ENCODE measurements around the gene RREB1.

The RREB1 gene

DNA sequence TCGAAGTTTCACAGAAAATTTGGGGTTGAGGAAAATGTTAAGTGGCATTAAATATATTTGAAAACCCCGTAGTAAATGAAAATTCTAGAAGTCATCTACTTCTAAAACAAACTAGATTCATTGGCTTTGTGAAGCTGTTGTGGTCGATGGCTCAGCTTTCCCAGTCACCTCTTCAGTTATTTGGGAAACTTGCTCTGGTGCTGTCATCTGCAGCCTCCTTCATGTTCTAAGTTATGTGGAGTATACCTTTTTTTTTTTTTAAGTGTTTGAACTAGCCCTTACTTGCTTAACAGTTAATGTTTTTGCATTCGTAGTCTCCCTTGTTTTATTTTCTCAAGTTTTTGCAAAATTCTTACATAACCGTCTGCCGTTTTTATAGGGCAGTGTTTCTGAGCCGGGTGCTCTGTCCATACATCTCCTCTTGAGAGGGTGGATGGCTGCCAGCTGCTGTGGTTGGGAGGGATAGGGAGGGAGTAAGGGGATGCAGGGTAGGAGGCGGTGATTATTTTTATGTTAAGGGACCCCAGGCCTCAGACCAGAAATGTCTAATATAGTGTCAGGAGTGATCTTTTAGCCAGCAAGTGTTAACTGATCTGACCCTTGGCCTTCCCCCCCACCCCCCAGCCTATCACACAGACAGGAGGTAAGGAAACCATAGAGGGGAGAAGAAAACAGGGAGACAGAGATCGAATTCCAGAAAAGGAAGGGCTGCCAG is 7.1 kb downstream of the RREB1 start:
- Histone ChIP-seq H3K36me3 (ENCODE audit: control insufficient read depth, insufficient read depth, low read length, severe bottlenecking) (peaks cover 3% of the 10 kb centered on the region), H3K9ac (ENCODE audit: low read length) (no peak overlapping the region), H3K27me3 (replicated peaks; ENCODE audit: control insufficient read depth, insufficient read depth, low read length) (no peaks in the 10 kb centered on the region), H3K4me1 (ENCODE audit: control insufficient read depth, insufficient read depth, low read length) (peaks cover 41% of the 10 kb centered on the region), H3K4me3 (ENCODE audit: low read length) (no peak overlapping the region), H3K9me3 (ENCODE audit: control insufficient read depth, low read length) (no peaks in the 10 kb centered on the region)
- DNase-seq (ENCODE audit: low read depth) = no peak

- H3K9ac ChIP-seq (ENCODE audit: low read length) = peak overlapping the region; percentile 46
- H3K27me3 ChIP-seq (replicated peaks; ENCODE audit: control insufficient read depth, insufficient read depth, low read length) = no peaks in the 10 kb centered on the region
- peaks cover 33% of the 10 kb centered on the region for H3K4me1 ChIP-seq (ENCODE audit: control insufficient read depth, insufficient read depth, low read length)
- no peak for DNase-seq (ENCODE audit: low read depth)
- peaks cover 3% of the 10 kb centered on the region for H3K36me3 ChIP-seq (ENCODE audit: control insufficient read depth, insufficient read depth, low read length, severe bottlenecking)
- H3K4me3 ChIP-seq (ENCODE audit: low read length) = no peak overlapping the region
- no peaks in the 10 kb centered on the region for H3K9me3 ChIP-seq (ENCODE audit: control insufficient read depth, low read length)
These were observed 7.9 kb downstream of the RREB1 start for GRCh38 chr6:7115543-7116231.

DNA sequence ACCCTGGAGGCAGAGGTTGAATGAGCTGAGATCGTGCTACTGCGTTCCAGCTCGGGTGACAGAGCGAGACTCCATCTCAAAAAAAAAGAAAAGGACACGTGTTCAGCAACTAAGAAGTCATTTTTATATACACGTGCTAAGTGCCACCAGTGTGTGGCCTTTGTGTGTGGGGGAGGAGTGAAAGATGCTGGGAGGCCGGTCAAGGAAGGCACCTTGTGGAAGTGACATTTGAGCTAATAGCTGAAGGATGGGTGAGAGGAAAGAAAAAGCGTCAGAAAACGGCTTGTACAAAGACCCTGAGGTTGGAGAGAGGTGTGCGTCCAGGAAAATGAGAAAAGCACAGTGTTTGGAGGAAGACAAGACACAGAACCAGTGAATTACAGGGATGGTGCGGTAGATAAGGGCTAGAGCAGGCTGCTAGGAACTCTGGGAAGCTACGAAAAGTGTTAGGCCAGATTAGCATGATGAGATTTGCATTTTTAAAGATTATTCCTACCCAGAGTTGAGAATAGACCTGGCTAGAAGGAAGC is 11.6 kb downstream of the RREB1 start:
- Histone ChIP-seq H3K36me3 (ENCODE audit: control insufficient read depth, insufficient read depth, low read length, severe bottlenecking) (peaks cover 18% of the 10 kb centered on the region), H3K9me3 (ENCODE audit: control insufficient read depth, low read length) (no peaks in the 10 kb centered on the region), H3K4me1 (ENCODE audit: control insufficient read depth, insufficient read depth, low read length) (peaks cover 21% of the 10 kb centered on the region), H3K27me3 (replicated peaks; ENCODE audit: control insufficient read depth, insufficient read depth, low read length) (no peaks in the 10 kb centered on the region), H3K4me3 (ENCODE audit: low read length) (no peak overlapping the region), H3K9ac (ENCODE audit: low read length) (no peak overlapping the region)
- no peak for DNase-seq (ENCODE audit: low read depth)

GRCh38 chr6:7121700-7122241 is 14.0 kb downstream of the RREB1 start:
- peaks cover 10% of the 10 kb centered on the region for H3K4me1 ChIP-seq (ENCODE audit: control insufficient read depth, insufficient read depth, low read length)
- no peak overlapping the region for H3K4me3 ChIP-seq (ENCODE audit: low read length)
- DNase-seq (ENCODE audit: low read depth) = no peak
- peaks cover 26% of the 10 kb centered on the region for H3K36me3 ChIP-seq (ENCODE audit: control insufficient read depth, insufficient read depth, low read length, severe bottlenecking)
- H3K9ac ChIP-seq (ENCODE audit: low read length) = no peak overlapping the region
- no peaks in the 10 kb centered on the region for H3K9me3 ChIP-seq (ENCODE audit: control insufficient read depth, low read length)
- no peaks in the 10 kb centered on the region for H3K27me3 ChIP-seq (replicated peaks; ENCODE audit: control insufficient read depth, insufficient read depth, low read length)

DNA sequence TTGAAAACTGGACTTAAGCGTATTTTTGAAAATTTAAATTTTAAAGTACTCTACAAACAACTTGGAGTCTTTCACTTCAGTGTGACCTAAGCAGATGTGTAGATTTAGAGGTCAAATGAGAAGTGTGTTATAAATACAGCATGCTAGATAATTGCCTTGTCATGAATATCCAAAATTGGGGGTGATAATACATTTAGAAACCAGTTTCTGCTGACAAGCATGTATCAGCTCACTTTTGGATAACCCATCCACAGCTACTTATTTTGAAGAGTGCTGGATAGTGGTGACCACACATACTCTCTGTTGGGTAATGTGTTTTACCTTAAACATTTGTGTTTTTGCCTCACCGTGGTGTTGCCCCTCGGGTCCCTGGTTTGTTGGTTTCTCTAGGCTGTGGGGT is 14.9 kb downstream of the RREB1 start:
- Histone ChIP-seq H3K27me3 (replicated peaks; ENCODE audit: control insufficient read depth, insufficient read depth, low read length) (no peaks in the 10 kb centered on the region), H3K4me1 (ENCODE audit: control insufficient read depth, insufficient read depth, low read length) (peaks cover 6% of the 10 kb centered on the region), H3K36me3 (ENCODE audit: control insufficient read depth, insufficient read depth, low read length, severe bottlenecking) (peaks cover 25% of the 10 kb centered on the region), H3K9ac (ENCODE audit: low read length) (no peak overlapping the region), H3K4me3 (ENCODE audit: low read length) (no peak overlapping the region), H3K9me3 (ENCODE audit: control insufficient read depth, low read length) (no peaks in the 10 kb centered on the region)
- no peak for DNase-seq (ENCODE audit: low read depth)

DNA sequence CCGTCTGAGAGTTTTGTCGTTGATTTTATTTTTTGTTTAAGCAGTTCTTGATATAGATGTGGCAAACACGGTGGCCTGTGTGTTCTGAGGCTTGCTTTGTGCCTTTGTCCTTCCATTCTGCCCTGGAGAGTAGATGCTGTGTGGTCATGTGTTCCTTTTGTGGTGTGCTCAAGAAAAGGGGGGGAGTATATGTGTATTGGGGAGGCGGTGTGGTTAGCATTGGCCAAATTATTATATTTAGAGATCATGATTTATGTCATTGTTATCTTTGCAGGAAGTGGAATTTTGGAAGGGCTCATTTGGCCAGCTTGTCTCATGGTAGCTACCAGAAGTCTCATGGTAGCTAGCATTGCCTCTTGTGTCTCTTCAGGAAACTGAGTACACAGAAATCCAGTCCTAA is 16.4 kb downstream of the RREB1 start:
- Histone ChIP-seq H3K9ac (ENCODE audit: low read length) (no peak overlapping the region), H3K4me3 (ENCODE audit: low read length) (no peak overlapping the region), H3K27me3 (replicated peaks; ENCODE audit: control insufficient read depth, insufficient read depth, low read length) (no peaks in the 10 kb centered on the region), H3K4me1 (ENCODE audit: control insufficient read depth, insufficient read depth, low read length) (peaks cover 6% of the 10 kb centered on the region), H3K36me3 (ENCODE audit: control insufficient read depth, insufficient read depth, low read length, severe bottlenecking) (peaks cover 25% of the 10 kb centered on the region), H3K9me3 (ENCODE audit: control insufficient read depth, low read length) (no peaks in the 10 kb centered on the region)
- DNase-seq (ENCODE audit: low read depth) = no peak

DNA sequence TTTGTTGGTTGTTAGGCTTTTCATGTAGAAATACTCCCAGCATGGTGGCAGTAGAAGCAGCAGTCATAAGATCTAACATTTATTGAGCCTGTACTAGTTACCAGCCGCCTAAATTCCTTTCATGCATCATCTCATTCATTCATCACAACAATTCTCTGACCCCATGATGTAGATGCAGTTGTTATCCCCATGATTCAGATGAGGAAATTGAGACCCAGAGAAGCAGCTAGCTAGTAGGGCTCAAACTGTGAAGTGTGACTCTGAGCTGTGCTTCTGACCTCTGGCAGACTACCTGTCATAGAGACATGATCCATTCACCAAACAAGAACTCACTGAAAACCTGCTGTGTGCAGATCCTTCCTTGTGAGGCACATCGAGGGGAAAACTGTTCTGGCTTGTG is 16.9 kb downstream of the RREB1 start:
- H3K4me1 ChIP-seq (ENCODE audit: control insufficient read depth, insufficient read depth, low read length) = peaks cover 6% of the 10 kb centered on the region
- H3K36me3 ChIP-seq (ENCODE audit: control insufficient read depth, insufficient read depth, low read length, severe bottlenecking) = peaks cover 25% of the 10 kb centered on the region
- no peak overlapping the region for H3K9ac ChIP-seq (ENCODE audit: low read length)
- no peaks in the 10 kb centered on the region for H3K9me3 ChIP-seq (ENCODE audit: control insufficient read depth, low read length)
- no peaks in the 10 kb centered on the region for H3K27me3 ChIP-seq (replicated peaks; ENCODE audit: control insufficient read depth, insufficient read depth, low read length)
- no peak overlapping the region for H3K4me3 ChIP-seq (ENCODE audit: low read length)
- no peak for DNase-seq (ENCODE audit: low read depth)

GRCh38 chr6:7125290-7125689 is 17.5 kb downstream of the RREB1 start:
- H3K27me3 ChIP-seq (replicated peaks; ENCODE audit: control insufficient read depth, insufficient read depth, low read length) = no peaks in the 10 kb centered on the region
- no peak overlapping the region for H3K9ac ChIP-seq (ENCODE audit: low read length)
- H3K9me3 ChIP-seq (ENCODE audit: control insufficient read depth, low read length) = no peaks in the 10 kb centered on the region
- H3K4me3 ChIP-seq (ENCODE audit: low read length) = no peak overlapping the region
- H3K4me1 ChIP-seq (ENCODE audit: control insufficient read depth, insufficient read depth, low read length) = peaks cover 11% of the 10 kb centered on the region
- DNase-seq (ENCODE audit: low read depth) = no peak
- peaks cover 25% of the 10 kb centered on the region for H3K36me3 ChIP-seq (ENCODE audit: control insufficient read depth, insufficient read depth, low read length, severe bottlenecking)

DNA sequence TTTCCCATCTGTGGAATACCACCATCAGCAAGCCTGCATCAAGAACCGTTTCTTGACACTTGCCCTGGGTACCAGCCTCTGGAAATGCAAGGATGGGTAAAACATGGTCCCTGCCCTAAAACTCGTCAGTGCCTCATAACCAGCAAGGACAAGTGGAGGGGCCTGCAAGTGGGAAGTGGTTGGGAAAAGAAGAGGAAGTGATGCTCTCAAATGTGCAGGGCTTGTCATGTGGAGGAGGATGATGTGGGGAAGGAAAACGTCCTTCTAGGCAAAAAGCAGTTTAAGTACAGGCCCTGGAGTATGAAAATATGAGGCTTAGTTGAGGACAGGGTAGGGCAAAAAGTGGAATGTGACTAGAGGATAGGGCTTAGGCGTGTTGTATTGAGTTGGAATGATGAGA is 19.0 kb downstream of the RREB1 start:
- Histone ChIP-seq H3K27me3 (replicated peaks; ENCODE audit: control insufficient read depth, insufficient read depth, low read length) (no peaks in the 10 kb centered on the region), H3K4me3 (ENCODE audit: low read length) (no peak overlapping the region), H3K36me3 (ENCODE audit: control insufficient read depth, insufficient read depth, low read length, severe bottlenecking) (peaks cover 24% of the 10 kb centered on the region), H3K4me1 (ENCODE audit: control insufficient read depth, insufficient read depth, low read length) (peaks cover 14% of the 10 kb centered on the region), H3K9ac (ENCODE audit: low read length) (no peak overlapping the region), H3K9me3 (ENCODE audit: control insufficient read depth, low read length) (no peaks in the 10 kb centered on the region)
- no peak for DNase-seq (ENCODE audit: low read depth)

DNA sequence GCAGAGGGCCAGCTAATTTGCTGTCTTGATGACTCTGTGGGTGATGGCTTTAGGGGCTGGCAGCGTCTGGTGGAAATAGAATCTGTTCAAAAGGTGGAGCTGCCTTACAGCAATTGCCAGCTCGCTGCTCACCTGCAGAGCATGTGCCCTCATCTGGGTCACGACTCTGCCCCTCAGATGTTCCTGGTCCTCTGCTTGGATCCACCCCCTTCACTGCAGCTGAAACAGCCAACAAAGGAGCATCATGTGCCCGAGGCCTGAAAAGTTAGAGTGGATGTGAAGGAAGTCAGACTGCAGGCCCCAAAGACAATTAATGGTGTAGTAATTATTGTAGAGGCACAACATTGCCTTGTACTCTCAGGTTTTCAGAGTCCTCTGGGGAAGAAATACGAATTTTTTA is 19.9 kb downstream of the RREB1 start:
- Histone ChIP-seq H3K36me3 (ENCODE audit: control insufficient read depth, insufficient read depth, low read length, severe bottlenecking) (peaks cover 17% of the 10 kb centered on the region), H3K27me3 (replicated peaks; ENCODE audit: control insufficient read depth, insufficient read depth, low read length) (no peaks in the 10 kb centered on the region), H3K9ac (ENCODE audit: low read length) (no peak overlapping the region), H3K4me1 (ENCODE audit: control insufficient read depth, insufficient read depth, low read length) (peaks cover 14% of the 10 kb centered on the region), H3K9me3 (ENCODE audit: control insufficient read depth, low read length) (no peaks in the 10 kb centered on the region), H3K4me3 (ENCODE audit: low read length) (no peak overlapping the region)
- DNase-seq (ENCODE audit: low read depth) = no peak

DNA sequence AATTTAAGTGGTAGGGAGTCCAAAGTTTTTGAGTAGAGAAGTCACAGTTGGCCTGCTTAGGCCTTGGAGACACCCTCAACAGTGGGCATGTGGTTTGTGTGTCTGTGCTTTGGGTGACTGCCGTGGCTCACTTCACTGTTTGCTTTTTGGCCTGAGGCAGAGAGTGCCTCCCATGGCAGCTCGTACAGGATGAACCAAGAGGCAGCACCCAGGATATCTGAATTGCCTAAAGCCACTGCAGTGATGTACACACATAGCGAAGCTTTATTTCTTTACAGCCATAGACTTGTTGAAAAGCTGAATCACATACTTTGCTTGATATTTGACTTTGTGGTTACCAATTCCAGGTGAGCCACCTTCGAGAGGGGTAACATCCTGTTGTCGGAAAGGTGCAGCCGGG is 21.6 kb downstream of the RREB1 start:
- H3K27me3 ChIP-seq (replicated peaks; ENCODE audit: control insufficient read depth, insufficient read depth, low read length) = no peaks in the 10 kb centered on the region
- DNase-seq (ENCODE audit: low read depth) = no peak
- H3K36me3 ChIP-seq (ENCODE audit: control insufficient read depth, insufficient read depth, low read length, severe bottlenecking) = peaks cover 10% of the 10 kb centered on the region
- H3K4me3 ChIP-seq (ENCODE audit: low read length) = no peak overlapping the region
- no peak overlapping the region for H3K9ac ChIP-seq (ENCODE audit: low read length)
- H3K9me3 ChIP-seq (ENCODE audit: control insufficient read depth, low read length) = no peaks in the 10 kb centered on the region
- peaks cover 14% of the 10 kb centered on the region for H3K4me1 ChIP-seq (ENCODE audit: control insufficient read depth, insufficient read depth, low read length)

Measured in adipocyte (in vitro differentiated cells).